ENCODE data around the gene EXOC2.

- TF ChIP-seq CTCF (IDR thresholded peaks at IDR 0.05) (no peak), POLR2A (IDR thresholded peaks at IDR 0.05) (no peak)
Measured at GRCh38 chr6:443621-444159, 249.2 kb downstream of the EXOC2 start.
